Mucosa of descending colon (tissue), 3 donors: Measurements from ENCODE around the gene ADARB1. TPM values are rescaled to one million over a fixed set of nuclear protein-coding genes. Genes with fewer than 3 reads are reported as not detected.

Experiments used
- ATAC-seq: fragments of 200-7000 bp; cut with Tn5 transposase; one replicate; pipeline ENCODE4 v1.9.1; 2020; ENCODE audit warnings: mild to moderate bottlenecking, moderate library complexity
- DNase-seq, 3 donors: peaks; one replicate each; pipeline ENCODE4 v3.0.0-alpha.2; 2020
- H3K36me3 ChIP-seq: fragments of 200-600 bp; one replicate; pipeline ENCODE4 v1.8.0; 2021; ENCODE audit warnings: low read depth, mild to moderate bottlenecking
- H3K4me1 ChIP-seq: fragments of 200-600 bp; one replicate; pipeline ENCODE4 v1.8.0; 2021; ENCODE audit warnings: low read depth, mild to moderate bottlenecking
- H3K4me3 ChIP-seq: fragments of 200-600 bp; one replicate; pipeline ENCODE4 v1.8.0; 2021; ENCODE audit warnings: mild to moderate bottlenecking
- H3K9me3 ChIP-seq: fragments of 200-600 bp; one replicate; pipeline ENCODE4 v1.8.0; 2021; ENCODE audit warnings: mild to moderate bottlenecking
- CTCF ChIP-seq: fragments of 200-600 bp; IDR thresholded peaks from one replicate; pipeline ENCODE4 v1.8.0; 2022; ENCODE audit warnings: antibody characterized with exemption, mild to moderate bottlenecking
- intact Hi-C, 2 donors: fragments of 100-400 bp; cut with DNase I in 1 of 2; cut with micrococcal nuclease in 1 of 2; formaldehyde crosslinking; loops; one replicate each; pipeline versions ENCODE4 v1.11.0 to v1.11.1; 2022; cut with DNase I, micrococcal nuclease
- total RNA-seq, 3 donors: library from RNA; stranded (reverse); fragmentation: NEBNext Ultra II Directional in 2 of 3; extraction: Animal tissue kit (Norgen Biotek cat#: 25700) in 2 of 3; gene quantifications; one replicate each; pipeline versions ENCODE4 v1.2.1 to v1.2.4, GENCODE V29; 2021 to 2023
- donor health status: DM: no; HTN: no; CAD: no; lungs with moderate emphysema.
- donor health status: DM: no; HTN: no; CAD: no.
- donor health status: DM: no; HTN: yes; CAD: no.

The ADARB1 gene
- total RNA-seq, 3 donors from 2014 or later, result 5.4 to 91.2 (median 8.8) TPM

GRCh38 chr21:45114072-45114471 is 39.7 kb downstream of the ADARB1 start:
- Histone ChIP-seq H3K9me3 (no peaks in the 10 kb centered on the region), H3K4me3 (no peak overlapping the region), H3K36me3 (no peaks in the 10 kb centered on the region), H3K4me1 (no peaks in the 10 kb centered on the region)
- intact Hi-C loops, result no loop called here
- no peak for DNase-seq
- TF ChIP-seq CTCF, result no peak
- no peak for ATAC-seq

DNA sequence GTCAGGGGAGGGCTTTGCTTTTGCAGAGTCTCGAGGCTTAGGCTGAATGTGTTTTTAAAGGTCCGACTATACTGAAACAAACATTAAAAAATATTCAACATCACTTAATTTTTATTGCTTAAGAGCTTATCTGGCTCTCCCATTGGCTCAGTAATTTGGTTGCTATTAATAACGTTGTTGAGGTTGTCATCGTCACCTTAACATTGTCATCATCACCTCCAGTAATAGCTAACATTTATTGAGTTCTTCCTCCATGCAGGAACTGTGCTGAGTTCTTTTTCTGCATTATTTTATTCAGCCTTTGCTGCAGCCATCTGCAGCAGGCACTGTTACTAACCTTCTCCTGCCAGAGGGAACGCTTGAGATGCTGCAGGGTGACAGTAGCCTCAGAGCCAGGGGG is 40.1 kb downstream of the ADARB1 start:
- H3K9me3 ChIP-seq, result no peaks in the 10 kb centered on the region
- H3K4me3 ChIP-seq, result no peak overlapping the region
- no peaks in the 10 kb centered on the region for H3K36me3 ChIP-seq
- intact Hi-C loops, result no loop called here
- DNase-seq (no peak), ATAC-seq (no peak)
- H3K4me1 ChIP-seq, result no peaks in the 10 kb centered on the region
- TF ChIP-seq CTCF, result no peak

DNA sequence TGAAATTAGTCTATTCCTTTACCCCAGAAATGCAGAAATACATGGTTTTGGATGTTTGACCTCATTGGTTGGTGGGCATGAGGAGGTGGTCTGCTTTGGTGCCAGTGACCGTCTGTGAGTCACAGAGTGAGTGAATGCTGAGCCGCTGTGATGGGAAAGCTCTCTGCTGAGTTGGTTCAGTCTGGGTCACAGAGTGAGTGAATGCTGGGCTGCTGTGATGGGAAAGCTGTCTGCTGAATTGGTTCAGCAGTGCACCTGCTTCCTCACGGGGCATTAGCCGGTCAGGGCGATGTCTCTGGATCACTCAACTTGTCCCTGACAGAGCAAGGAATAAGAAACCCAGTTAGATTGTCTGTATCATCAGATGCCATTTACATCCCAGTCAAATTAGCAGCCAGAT is 40.8 kb downstream of the ADARB1 start:
- no peaks in the 10 kb centered on the region for H3K9me3 ChIP-seq
- H3K4me1 ChIP-seq, result no peaks in the 10 kb centered on the region
- H3K36me3 ChIP-seq, result no peaks in the 10 kb centered on the region
- H3K4me3 ChIP-seq, result no peak overlapping the region
- DNase-seq, result no peak
- TF ChIP-seq CTCF, result no peak
- intact Hi-C loops, result no loop called here
- ATAC-seq, result no peak

GRCh38 chr21:45116066-45116465 is 41.7 kb downstream of the ADARB1 start:
- DNase-seq (no peak), ATAC-seq (no peak)
- Histone ChIP-seq H3K4me3 (no peak overlapping the region), H3K36me3 (no peaks in the 10 kb centered on the region), H3K4me1 (no peaks in the 10 kb centered on the region), H3K9me3 (no peaks in the 10 kb centered on the region)
- intact Hi-C loops, result no loop called here
- no peak for TF ChIP-seq CTCF

GRCh38 chr21:45117314-45117713 is 42.9 kb downstream of the ADARB1 start:
- intact Hi-C loops, result no loop called here
- no peak for DNase-seq
- ATAC-seq, result no peak
- Histone ChIP-seq H3K4me1 (no peaks in the 10 kb centered on the region), H3K36me3 (no peaks in the 10 kb centered on the region), H3K4me3 (no peak overlapping the region), H3K9me3 (no peaks in the 10 kb centered on the region)
- no peak for TF ChIP-seq CTCF

- H3K4me1 ChIP-seq, result no peaks in the 10 kb centered on the region
- H3K4me3 ChIP-seq, result no peak overlapping the region
- TF ChIP-seq CTCF, result no peak
- ATAC-seq (no peak), DNase-seq (no peak)
- H3K9me3 ChIP-seq, result no peaks in the 10 kb centered on the region
- no peaks in the 10 kb centered on the region for H3K36me3 ChIP-seq
- intact Hi-C loops, result no loop called here
These were observed 43.7 kb downstream of the ADARB1 start for GRCh38 chr21:45118099-45118498.
